ENCODE measurements around the gene ZDHHC12.

Gene ZDHHC12

DNA sequence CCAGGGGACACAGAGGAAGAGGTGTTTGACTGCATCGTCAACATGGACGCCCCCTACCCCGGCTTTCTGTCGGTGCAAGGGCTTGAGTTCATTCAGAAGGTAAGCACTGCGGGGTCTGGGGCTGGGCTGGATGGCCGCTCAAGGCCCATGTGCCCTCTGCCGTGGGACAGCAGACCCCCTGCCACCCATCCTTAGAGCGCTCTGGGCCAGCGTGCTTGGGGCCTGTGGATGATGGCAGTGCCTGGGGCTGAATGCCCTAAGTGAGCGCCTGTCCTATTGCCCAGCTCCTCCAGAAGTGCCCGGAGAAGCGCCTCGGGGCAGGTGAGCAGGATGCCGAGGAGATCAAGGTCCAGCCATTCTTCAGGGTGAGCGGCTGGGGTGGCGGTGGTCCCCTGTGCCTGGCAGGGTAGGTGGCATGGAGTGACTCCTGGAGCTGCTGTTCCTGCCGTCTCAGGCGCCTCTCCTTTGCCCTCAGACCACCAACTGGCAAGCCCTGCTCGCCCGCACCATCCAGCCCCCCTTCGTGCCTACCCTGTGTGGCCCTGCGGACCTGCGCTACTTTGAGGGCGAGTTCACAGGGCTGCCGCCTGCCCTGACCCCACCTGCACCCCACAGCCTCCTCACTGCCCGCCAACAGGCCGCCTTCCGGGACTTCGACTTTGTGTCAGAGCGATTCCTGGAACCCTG lies 3.9 kb downstream of the ZDHHC12 start:
- H3K27ac ChIP-seq (ENCODE audit: low read length), result no peak overlapping the region

GRCh38 chr9:128718475-128718874 lies 5.5 kb downstream of the ZDHHC12 start:
- Histone ChIP-seq H3K27ac (ENCODE audit: low read length) (no peak overlapping the region), H3K9me3 (ENCODE audit: control insufficient read depth, insufficient read depth, low read length) (no peaks in the 10 kb centered on the region), H3K4me1 (ENCODE audit: control insufficient read depth, insufficient read depth, low read length) (no peaks in the 10 kb centered on the region), H3K4me3 (ENCODE audit: low read length) (no peak overlapping the region), H3K36me3 (ENCODE audit: control insufficient read depth, insufficient read depth, low read length) (peaks cover 8% of the 10 kb centered on the region), H3K27me3 (ENCODE audit: control insufficient read depth, insufficient read depth, low read length) (no peaks in the 10 kb centered on the region)
- DNase-seq (ENCODE audit: low read depth, low spot score), result no peak
- WGBS (ENCODE audit: insufficient coverage, insufficient read length), result no CpG with 5 or more reads among the region's 5 CpGs

More for the DNA sequence above, 3.9 kb downstream of the ZDHHC12 start:
- no peak for DNase-seq (ENCODE audit: low read depth, low spot score)
- Histone ChIP-seq H3K27me3 (ENCODE audit: control insufficient read depth, insufficient read depth, low read length) (no peaks in the 10 kb centered on the region), H3K4me1 (ENCODE audit: control insufficient read depth, insufficient read depth, low read length) (no peaks in the 10 kb centered on the region), H3K4me3 (ENCODE audit: low read length) (no peak overlapping the region), H3K36me3 (ENCODE audit: control insufficient read depth, insufficient read depth, low read length) (peaks cover 7% of the 10 kb centered on the region), H3K9me3 (ENCODE audit: control insufficient read depth, insufficient read depth, low read length) (no peaks in the 10 kb centered on the region)
- no CpG with 5 or more reads among the region's 30 CpGs for WGBS (ENCODE audit: insufficient coverage, insufficient read length)

DNA sequence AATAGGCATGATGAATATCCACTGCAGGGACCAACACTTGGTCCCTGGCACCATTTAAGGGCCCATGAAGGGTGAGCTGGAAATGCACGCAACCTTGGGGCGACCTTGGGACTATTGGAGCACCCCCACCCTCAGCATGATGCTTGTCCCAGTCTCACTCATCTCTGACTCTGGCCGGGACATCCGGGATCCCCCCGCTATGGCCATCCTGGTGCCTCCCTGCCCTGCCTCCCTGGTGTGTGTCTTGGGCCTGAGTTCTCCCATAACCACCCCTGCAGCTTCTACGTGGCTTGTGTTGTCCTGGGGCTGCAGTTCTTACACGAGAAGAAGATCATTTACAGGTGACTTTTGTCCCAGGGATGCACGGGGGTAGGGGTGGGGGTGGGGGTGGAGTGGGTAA lies 5.9 kb downstream of the ZDHHC12 start:
- H3K4me3 ChIP-seq (ENCODE audit: low read length), result no peak overlapping the region
- H3K36me3 ChIP-seq (ENCODE audit: control insufficient read depth, insufficient read depth, low read length), result peaks cover 10% of the 10 kb centered on the region
- no peaks in the 10 kb centered on the region for H3K4me1 ChIP-seq (ENCODE audit: control insufficient read depth, insufficient read depth, low read length)
- H3K9me3 ChIP-seq (ENCODE audit: control insufficient read depth, insufficient read depth, low read length), result no peaks in the 10 kb centered on the region
- no CpG with 5 or more reads among the region's 8 CpGs for WGBS (ENCODE audit: insufficient coverage, insufficient read length)
- H3K27me3 ChIP-seq (ENCODE audit: control insufficient read depth, insufficient read depth, low read length), result no peaks in the 10 kb centered on the region
- no peak overlapping the region for H3K27ac ChIP-seq (ENCODE audit: low read length)
- DNase-seq (ENCODE audit: low read depth, low spot score), result no peak

GRCh38 chr9:128716581-128717254 lies 7.2 kb downstream of the ZDHHC12 start:
- Histone ChIP-seq H3K36me3 (ENCODE audit: control insufficient read depth, insufficient read depth, low read length) (peaks cover 9% of the 10 kb centered on the region), H3K4me3 (ENCODE audit: low read length) (no peak overlapping the region), H3K27ac (ENCODE audit: low read length) (no peak overlapping the region), H3K4me1 (ENCODE audit: control insufficient read depth, insufficient read depth, low read length) (no peaks in the 10 kb centered on the region), H3K9me3 (ENCODE audit: control insufficient read depth, insufficient read depth, low read length) (no peaks in the 10 kb centered on the region), H3K27me3 (ENCODE audit: control insufficient read depth, insufficient read depth, low read length) (no peaks in the 10 kb centered on the region)
- DNase-seq (ENCODE audit: low read depth, low spot score), result no peak
- WGBS (ENCODE audit: insufficient coverage, insufficient read length), result no CpG with 5 or more reads among the region's 7 CpGs

DNA sequence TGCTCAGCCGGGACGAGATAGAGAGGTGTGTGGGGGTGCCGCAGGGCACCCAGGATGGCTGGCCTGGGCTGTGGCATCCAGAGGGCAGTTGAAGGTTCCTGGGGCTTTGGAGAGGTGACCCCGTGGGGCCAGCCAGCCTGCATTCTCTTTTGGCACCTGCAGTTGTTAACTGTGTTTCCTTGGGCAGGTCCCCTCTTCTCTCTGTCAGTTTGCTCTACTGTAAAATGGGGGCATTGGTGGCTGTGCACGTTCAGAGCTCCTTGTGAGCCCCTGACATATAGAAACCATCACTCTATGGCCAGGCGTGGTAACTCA lies 8.5 kb downstream of the ZDHHC12 start:
- H3K27me3 ChIP-seq (ENCODE audit: control insufficient read depth, insufficient read depth, low read length), result no peaks in the 10 kb centered on the region
- WGBS (ENCODE audit: insufficient coverage, insufficient read length), result no CpG with 5 or more reads among the region's 6 CpGs
- H3K27ac ChIP-seq (ENCODE audit: low read length), result no peak overlapping the region
- no peaks in the 10 kb centered on the region for H3K9me3 ChIP-seq (ENCODE audit: control insufficient read depth, insufficient read depth, low read length)
- H3K4me1 ChIP-seq (ENCODE audit: control insufficient read depth, insufficient read depth, low read length), result no peaks in the 10 kb centered on the region
- no peak overlapping the region for H3K4me3 ChIP-seq (ENCODE audit: low read length)
- H3K36me3 ChIP-seq (ENCODE audit: control insufficient read depth, insufficient read depth, low read length), result peaks cover 5% of the 10 kb centered on the region
- DNase-seq (ENCODE audit: low read depth, low spot score), result no peak

DNA sequence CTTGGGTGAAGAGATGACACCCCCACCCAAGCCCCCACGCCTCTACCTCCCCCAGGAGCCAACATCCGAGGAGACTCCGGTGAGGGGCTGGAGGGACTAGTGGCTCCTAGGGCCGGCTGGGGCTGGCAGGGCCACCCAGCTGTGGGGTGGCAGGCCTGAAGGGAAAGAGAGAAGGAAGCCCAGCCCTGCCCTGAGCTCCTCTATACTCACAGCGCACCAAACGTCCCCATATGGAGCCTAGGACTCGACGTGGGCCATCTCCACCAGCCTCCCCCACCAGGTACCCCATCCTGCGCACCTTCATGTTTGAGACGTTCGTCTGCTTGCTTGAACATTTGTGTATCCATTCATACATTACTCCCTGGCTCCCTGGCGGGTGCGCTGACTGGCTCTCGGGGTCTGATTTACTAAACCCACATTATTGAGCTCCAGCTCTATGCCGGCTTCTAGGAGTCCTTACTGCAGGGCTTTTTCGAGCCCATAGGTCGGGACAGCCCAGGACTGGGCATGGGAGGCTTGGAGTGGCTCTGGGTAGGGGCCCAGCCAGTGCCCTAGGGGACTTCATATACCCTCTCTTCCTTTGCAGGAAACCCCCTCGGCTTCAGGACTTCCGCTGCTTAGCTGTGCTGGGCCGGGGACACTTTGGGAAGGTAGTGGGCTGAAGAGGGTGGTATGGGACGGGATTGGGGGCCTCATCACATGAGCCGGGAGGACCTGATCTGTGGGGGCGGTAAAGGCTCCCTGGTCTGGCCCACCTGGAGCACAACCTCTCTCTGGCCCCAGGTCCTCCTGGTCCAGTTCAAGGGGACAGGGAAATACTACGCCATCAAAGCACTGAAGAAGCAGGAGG lies 9.1 kb downstream of the ZDHHC12 start:
- Histone ChIP-seq H3K4me1 (ENCODE audit: control insufficient read depth, insufficient read depth, low read length) (no peaks in the 10 kb centered on the region), H3K27ac (ENCODE audit: low read length) (no peak overlapping the region), H3K27me3 (ENCODE audit: control insufficient read depth, insufficient read depth, low read length) (no peaks in the 10 kb centered on the region), H3K4me3 (ENCODE audit: low read length) (no peak overlapping the region), H3K9me3 (ENCODE audit: control insufficient read depth, insufficient read depth, low read length) (no peaks in the 10 kb centered on the region), H3K36me3 (ENCODE audit: control insufficient read depth, insufficient read depth, low read length) (peaks cover 5% of the 10 kb centered on the region)
- WGBS (ENCODE audit: insufficient coverage, insufficient read length), result no CpG with 5 or more reads among the region's 24 CpGs
- DNase-seq (ENCODE audit: low read depth, low spot score), result no peak

DNA sequence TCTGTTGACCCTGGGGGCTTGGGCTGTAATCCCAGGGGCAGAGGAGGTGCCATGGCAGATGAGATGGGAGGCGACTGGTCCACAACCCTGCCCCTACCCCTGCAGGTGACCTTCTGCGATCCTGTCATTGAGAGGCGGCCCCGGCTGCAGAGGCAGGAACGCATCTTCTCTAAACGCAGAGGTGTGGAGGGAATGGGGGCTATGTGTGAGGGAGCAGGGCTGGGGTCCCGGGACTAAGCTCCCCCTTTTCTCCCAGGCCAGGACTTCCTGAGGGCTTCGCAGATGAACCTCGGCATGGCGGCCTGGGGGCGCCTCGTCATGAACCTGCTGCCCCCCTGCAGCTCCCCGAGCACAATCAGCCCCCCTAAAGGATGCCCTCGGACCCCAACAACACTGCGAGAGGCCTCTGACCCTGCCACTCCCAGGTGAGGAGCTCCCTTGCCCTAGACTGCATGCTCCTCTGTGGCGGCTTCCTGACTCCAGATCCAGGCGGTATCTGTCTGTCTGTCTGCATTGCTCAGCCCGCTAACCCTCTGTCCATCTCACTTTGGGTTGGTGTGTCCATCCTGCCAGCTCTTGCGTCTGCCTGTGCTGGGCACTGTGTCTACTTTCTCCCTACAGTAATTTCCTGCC lies 9.9 kb downstream of the ZDHHC12 start:
- no peaks in the 10 kb centered on the region for H3K27me3 ChIP-seq (ENCODE audit: control insufficient read depth, insufficient read depth, low read length)
- peaks cover 5% of the 10 kb centered on the region for H3K36me3 ChIP-seq (ENCODE audit: control insufficient read depth, insufficient read depth, low read length)
- DNase-seq (ENCODE audit: low read depth, low spot score), result no peak
- H3K4me3 ChIP-seq (ENCODE audit: low read length), result no peak overlapping the region
- no CpG with 5 or more reads among the region's 19 CpGs for WGBS (ENCODE audit: insufficient coverage, insufficient read length)
- no peaks in the 10 kb centered on the region for H3K9me3 ChIP-seq (ENCODE audit: control insufficient read depth, insufficient read depth, low read length)
- H3K27ac ChIP-seq (ENCODE audit: low read length), result no peak overlapping the region
- H3K4me1 ChIP-seq (ENCODE audit: control insufficient read depth, insufficient read depth, low read length), result no peaks in the 10 kb centered on the region

DNA sequence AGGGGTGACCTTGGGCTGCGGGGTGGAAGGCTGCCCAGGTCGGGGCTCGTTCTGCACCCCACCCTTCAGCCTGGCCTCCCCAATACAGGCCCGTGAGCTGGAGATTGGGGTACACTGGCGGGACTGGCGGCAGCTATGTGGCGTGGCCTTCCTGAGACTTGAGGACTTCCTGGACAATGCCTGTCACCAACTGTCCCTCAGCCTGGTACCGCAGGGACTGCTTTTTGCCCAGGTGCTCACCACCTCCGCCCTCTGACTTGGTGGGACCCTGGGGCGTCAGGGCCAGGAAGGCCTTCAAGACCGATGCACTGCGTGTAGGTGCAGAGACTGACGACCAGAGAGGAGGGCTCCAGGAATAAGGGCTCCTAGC lies 10.5 kb downstream of the ZDHHC12 start:
- H3K36me3 ChIP-seq (ENCODE audit: control insufficient read depth, insufficient read depth, low read length), result peaks cover 5% of the 10 kb centered on the region
- no peaks in the 10 kb centered on the region for H3K4me1 ChIP-seq (ENCODE audit: control insufficient read depth, insufficient read depth, low read length)
- no CpG with 5 or more reads among the region's 13 CpGs for WGBS (ENCODE audit: insufficient coverage, insufficient read length)
- H3K4me3 ChIP-seq (ENCODE audit: low read length), result no peak overlapping the region
- no peaks in the 10 kb centered on the region for H3K9me3 ChIP-seq (ENCODE audit: control insufficient read depth, insufficient read depth, low read length)
- H3K27me3 ChIP-seq (ENCODE audit: control insufficient read depth, insufficient read depth, low read length), result no peaks in the 10 kb centered on the region
- no peak for DNase-seq (ENCODE audit: low read depth, low spot score)
- H3K27ac ChIP-seq (ENCODE audit: low read length), result no peak overlapping the region

DNA sequence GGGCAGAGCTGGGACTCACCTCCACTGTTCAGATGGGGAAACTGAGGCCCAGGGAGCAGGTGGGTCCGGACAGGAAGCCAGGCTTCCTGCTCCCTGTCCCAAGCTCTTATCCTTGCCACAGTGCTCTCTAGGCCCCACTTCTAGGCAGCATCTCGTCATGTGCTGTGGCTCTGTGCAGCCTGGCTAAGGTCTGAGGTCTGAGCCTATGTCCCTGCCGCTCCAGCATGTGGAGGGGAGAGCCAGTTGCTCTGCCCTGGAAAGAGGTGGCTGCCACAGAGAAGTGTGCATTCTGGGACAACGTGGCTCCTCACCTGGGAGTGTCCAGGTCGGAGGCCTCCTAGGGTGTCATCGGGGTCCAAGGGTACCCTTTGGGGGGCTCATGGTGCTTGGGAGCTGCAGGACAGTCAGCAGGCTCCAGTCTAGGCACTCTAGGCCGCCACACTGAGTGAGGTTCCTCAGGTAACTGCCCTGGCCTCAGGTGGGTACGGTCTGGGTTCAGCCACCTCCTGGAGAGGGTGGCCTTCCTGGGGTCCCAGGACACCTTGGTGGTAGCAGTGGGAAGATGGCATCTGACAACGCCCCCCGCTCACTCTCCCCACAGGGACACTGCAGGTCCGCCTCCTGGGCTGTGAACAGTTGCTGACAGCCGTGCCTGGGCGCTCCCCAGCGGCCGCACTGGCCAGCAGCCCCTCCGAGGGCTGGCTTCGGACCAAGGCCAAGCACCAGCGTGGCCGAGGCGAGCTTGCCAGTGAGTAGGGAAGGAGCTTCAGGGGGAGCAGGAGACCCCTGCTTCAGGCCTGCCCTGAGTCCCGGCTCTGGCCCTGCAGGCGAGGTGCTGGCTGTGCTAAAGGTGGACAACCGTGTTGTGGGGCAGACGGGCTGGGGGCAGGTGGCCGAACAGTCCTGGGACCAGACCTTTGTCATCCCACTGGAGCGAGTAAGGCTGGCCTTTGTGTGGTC lies 11.2 kb downstream of the ZDHHC12 start:
- Histone ChIP-seq H3K4me3 (ENCODE audit: low read length) (no peak overlapping the region), H3K27ac (ENCODE audit: low read length) (no peak overlapping the region), H3K4me1 (ENCODE audit: control insufficient read depth, insufficient read depth, low read length) (no peaks in the 10 kb centered on the region), H3K27me3 (ENCODE audit: control insufficient read depth, insufficient read depth, low read length) (no peaks in the 10 kb centered on the region), H3K9me3 (ENCODE audit: control insufficient read depth, insufficient read depth, low read length) (no peaks in the 10 kb centered on the region), H3K36me3 (ENCODE audit: control insufficient read depth, insufficient read depth, low read length) (peaks cover 5% of the 10 kb centered on the region)
- no CpG with 5 or more reads among the region's 26 CpGs for WGBS (ENCODE audit: insufficient coverage, insufficient read length)
- DNase-seq (ENCODE audit: low read depth, low spot score), result no peak
